ENCODE data around the gene TP53I13. TPM values are rescaled to one million over a fixed set of nuclear protein-coding genes. Genes with fewer than 3 reads are reported as not detected.

TP53I13 gene
- total and polyA plus RNA-seq, 4 donors, result 24.2 to 126 (median 61.4) TPM

DNA sequence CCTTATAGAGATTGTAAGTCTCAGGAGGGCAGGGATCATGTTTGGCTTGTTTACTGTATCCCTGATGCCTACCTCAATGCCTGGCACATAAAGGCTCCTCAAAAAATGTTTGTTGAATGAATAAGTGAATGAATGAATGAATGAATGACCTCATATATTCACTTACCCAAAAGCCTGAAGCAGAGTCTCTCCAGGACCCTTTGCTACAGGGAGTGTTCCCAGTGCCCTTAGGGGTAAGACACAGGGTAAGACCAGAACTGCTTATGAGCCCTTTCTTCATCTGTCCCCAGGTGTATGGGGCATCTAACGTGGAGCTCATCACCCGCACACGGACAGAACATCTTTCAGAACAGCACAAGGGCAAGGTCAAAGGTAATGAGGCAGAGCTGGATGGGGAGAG lies 41.9 kb downstream of the TP53I13 start:
- H3K9ac ChIP-seq (ENCODE audit: insufficient read depth in 1 of 2, low read length in 2 of 2), result no peak overlapping the region
- peaks cover 0 to 13% (median 7%) of the 10 kb centered on the region in 5 donors for H3K4me1 ChIP-seq (ENCODE audit: control insufficient read depth in 5 of 5, insufficient read depth in 5 of 5, low read length in 5 of 5)
- TF ChIP-seq, protein P1, sequence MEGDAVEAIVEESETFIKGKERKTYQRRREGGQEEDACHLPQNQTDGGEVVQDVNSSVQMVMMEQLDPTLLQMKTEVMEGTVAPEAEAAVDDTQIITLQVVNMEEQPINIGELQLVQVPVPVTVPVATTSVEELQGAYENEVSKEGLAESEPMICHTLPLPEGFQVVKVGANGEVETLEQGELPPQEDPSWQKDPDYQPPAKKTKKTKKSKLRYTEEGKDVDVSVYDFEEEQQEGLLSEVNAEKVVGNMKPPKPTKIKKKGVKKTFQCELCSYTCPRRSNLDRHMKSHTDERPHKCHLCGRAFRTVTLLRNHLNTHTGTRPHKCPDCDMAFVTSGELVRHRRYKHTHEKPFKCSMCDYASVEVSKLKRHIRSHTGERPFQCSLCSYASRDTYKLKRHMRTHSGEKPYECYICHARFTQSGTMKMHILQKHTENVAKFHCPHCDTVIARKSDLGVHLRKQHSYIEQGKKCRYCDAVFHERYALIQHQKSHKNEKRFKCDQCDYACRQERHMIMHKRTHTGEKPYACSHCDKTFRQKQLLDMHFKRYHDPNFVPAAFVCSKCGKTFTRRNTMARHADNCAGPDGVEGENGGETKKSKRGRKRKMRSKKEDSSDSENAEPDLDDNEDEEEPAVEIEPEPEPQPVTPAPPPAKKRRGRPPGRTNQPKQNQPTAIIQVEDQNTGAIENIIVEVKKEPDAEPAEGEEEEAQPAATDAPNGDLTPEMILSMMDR (IDR thresholded peaks at IDR 0.05; ENCODE audit: control extremely low read depth, extremely low read depth), result no peak
- no peaks in the 10 kb centered on the region for H3K36me3 ChIP-seq (ENCODE audit: control insufficient read depth in 4 of 4, insufficient read depth in 4 of 4, low read length in 4 of 4)
- H3K4me3 ChIP-seq, result no peak overlapping the region
- H3K27ac ChIP-seq (ENCODE audit: low read depth in 1 of 2, low read length in 1 of 2), result no peak overlapping the region
- no peak for DNase-seq
- WGBS, 2 donors, result 88 to 93% methylated on average over 3 of the region's 3 CpGs
- no peaks in the 10 kb centered on the region for H3K9me3 ChIP-seq (ENCODE audit: control insufficient read depth in 4 of 4, insufficient read depth in 3 of 4, low read length in 3 of 4)
- ATAC-seq (ENCODE audit: insufficient read depth, low FRiP score), result no peak
- H3K27me3 ChIP-seq (ENCODE audit: control insufficient read depth in 3 of 3, insufficient read depth in 3 of 3, low read length in 2 of 3), result peaks cover 0 to 11% (median 2%) of the 10 kb centered on the region in 3 donors

DNA sequence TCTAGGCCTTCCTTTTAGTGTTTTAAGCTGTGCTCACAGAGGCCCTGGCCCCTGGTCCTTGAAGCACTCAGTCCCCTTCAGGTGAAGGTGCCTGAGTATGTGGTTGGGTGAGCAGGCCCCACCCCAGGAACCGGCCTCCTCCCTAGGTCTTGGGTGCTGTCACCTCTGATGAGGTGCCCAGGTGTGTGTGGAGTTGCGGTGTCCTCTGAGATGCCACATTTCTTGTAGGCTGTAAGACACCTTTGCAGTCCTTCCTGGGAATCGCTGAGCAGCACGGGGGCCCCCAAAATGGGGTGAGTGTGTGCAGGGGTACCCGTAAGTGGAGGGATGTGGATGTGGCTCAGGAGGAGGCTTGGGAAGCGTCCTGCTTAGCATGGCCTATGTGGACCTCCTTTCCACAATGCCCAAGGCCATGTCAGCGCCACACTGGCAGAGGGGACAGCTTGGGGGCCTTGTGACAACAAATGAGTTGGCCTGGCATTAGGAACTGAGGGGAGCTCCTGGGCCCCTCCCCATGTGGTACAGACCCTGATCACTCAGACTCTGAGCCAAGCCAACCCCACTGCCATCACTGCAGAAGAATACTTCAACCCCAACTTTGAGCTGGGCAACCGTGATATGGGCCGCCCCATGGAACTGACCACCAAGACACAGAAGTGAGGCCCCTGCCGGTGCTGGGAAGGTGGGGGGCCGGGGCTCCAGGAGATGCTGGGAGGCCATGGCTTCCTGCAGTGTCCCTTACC lies 43.0 kb downstream of the TP53I13 start:
- Histone ChIP-seq H3K9me3 (ENCODE audit: control insufficient read depth in 4 of 4, insufficient read depth in 3 of 4, low read length in 3 of 4) (no peaks in the 10 kb centered on the region), H3K4me3 (no peak overlapping the region), H3K4me1 (ENCODE audit: control insufficient read depth in 5 of 5, insufficient read depth in 5 of 5, low read length in 5 of 5) (peaks cover 0 to 24% (median 15%) of the 10 kb centered on the region in 5 donors), H3K36me3 (ENCODE audit: control insufficient read depth in 4 of 4, insufficient read depth in 4 of 4, low read length in 4 of 4) (no peaks in the 10 kb centered on the region), H3K9ac (ENCODE audit: insufficient read depth in 1 of 2, low read length in 2 of 2) (no peak overlapping the region), H3K27me3 (ENCODE audit: control insufficient read depth in 3 of 3, insufficient read depth in 3 of 3, low read length in 2 of 3) (peaks cover 0 to 21% (median 7%) of the 10 kb centered on the region in 3 donors), H3K27ac (ENCODE audit: low read depth in 1 of 2, low read length in 1 of 2) (no peak overlapping the region)
- TF ChIP-seq, protein P1 (IDR thresholded peaks at IDR 0.05; ENCODE audit: control extremely low read depth, extremely low read depth), result no peak
- WGBS, 2 donors, result 96 to 97% methylated on average over 11 of the region's 11 CpGs
- ATAC-seq (ENCODE audit: insufficient read depth, low FRiP score), result no peak
- no peak for DNase-seq

DNA sequence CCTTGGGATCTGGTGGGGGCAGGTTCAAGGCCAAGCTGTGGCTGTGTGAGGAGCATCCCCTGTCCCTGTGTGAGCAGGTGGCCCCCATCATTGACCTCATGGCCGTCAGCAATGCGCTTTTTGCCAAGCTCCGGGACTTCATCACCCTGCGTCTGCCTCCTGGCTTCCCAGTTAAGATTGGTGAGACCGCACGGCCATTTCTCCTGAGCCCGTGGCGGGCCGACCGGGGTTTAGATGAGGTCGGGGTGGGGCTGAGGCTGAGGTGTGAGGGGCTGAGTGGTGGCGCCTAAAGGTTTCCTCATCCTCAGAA lies 43.5 kb downstream of the TP53I13 start:
- Histone ChIP-seq H3K27me3 (ENCODE audit: control insufficient read depth in 3 of 3, insufficient read depth in 3 of 3, low read length in 2 of 3) (peaks cover 0 to 26% (median 12%) of the 10 kb centered on the region in 3 donors), H3K4me3 (no peak overlapping the region), H3K27ac (ENCODE audit: low read depth in 1 of 2, low read length in 1 of 2) (no peak overlapping the region), H3K9ac (ENCODE audit: insufficient read depth in 1 of 2, low read length in 2 of 2) (no peak overlapping the region), H3K9me3 (ENCODE audit: control insufficient read depth in 4 of 4, insufficient read depth in 3 of 4, low read length in 3 of 4) (no peaks in the 10 kb centered on the region), H3K36me3 (ENCODE audit: control insufficient read depth in 4 of 4, insufficient read depth in 4 of 4, low read length in 4 of 4) (no peaks in the 10 kb centered on the region), H3K4me1 (ENCODE audit: control insufficient read depth in 5 of 5, insufficient read depth in 5 of 5, low read length in 5 of 5) (peaks cover 0 to 30% (median 17%) of the 10 kb centered on the region in 5 donors)
- ATAC-seq (ENCODE audit: insufficient read depth, low FRiP score) (no peak), DNase-seq (no peak)
- TF ChIP-seq, protein P1 (IDR thresholded peaks at IDR 0.05; ENCODE audit: control extremely low read depth, extremely low read depth), result no peak
- WGBS, 2 donors, result 93% methylated on average over 12 of the region's 12 CpGs

Data from lung (tissue), 12 donors.